ENCODE results near the gene RTN1.

The RTN1 gene

GRCh38 chr14:59811815-59812214 lies 58.8 kb downstream of the RTN1 start:
- no peak overlapping the region for H3K4me3 ChIP-seq (ENCODE audit: low read depth, low read length)
- no peak for TF ChIP-seq CTCF (IDR thresholded peaks at IDR 0.05; ENCODE audit: insufficient read depth, low read depth, low read length, missing control alignments)
- DNase-seq (ENCODE audit: low read depth) = no peak

GRCh38 chr14:59811073-59811472 lies 59.5 kb downstream of the RTN1 start:
- no peak for TF ChIP-seq CTCF (IDR thresholded peaks at IDR 0.05; ENCODE audit: insufficient read depth, low read depth, low read length, missing control alignments)
- no peak for DNase-seq (ENCODE audit: low read depth)
- H3K4me3 ChIP-seq (ENCODE audit: low read depth, low read length) = no peak overlapping the region

GRCh38 chr14:59803052-59803540 lies 67.5 kb downstream of the RTN1 start:
- no peak for TF ChIP-seq CTCF (IDR thresholded peaks at IDR 0.05; ENCODE audit: insufficient read depth, low read depth, low read length, missing control alignments)
- H3K4me3 ChIP-seq (ENCODE audit: low read depth, low read length) = no peak overlapping the region
- DNase-seq (ENCODE audit: low read depth) = no peak

GRCh38 chr14:59788176-59788575 lies 82.4 kb downstream of the RTN1 start:
- H3K4me3 ChIP-seq (ENCODE audit: low read depth, low read length) = no peak overlapping the region
- no peak for TF ChIP-seq CTCF (IDR thresholded peaks at IDR 0.05; ENCODE audit: insufficient read depth, low read depth, low read length, missing control alignments)
- no peak for DNase-seq (ENCODE audit: low read depth)

- H3K4me3 ChIP-seq (ENCODE audit: low read depth, low read length) = no peak overlapping the region
- no peak for DNase-seq (ENCODE audit: low read depth)
- no peak for TF ChIP-seq CTCF (IDR thresholded peaks at IDR 0.05; ENCODE audit: insufficient read depth, low read depth, low read length, missing control alignments)
Observed at GRCh38 chr14:59787045-59787674, 83.4 kb downstream of the RTN1 start.

- no peak for DNase-seq (ENCODE audit: low read depth)
- no peak for TF ChIP-seq CTCF (IDR thresholded peaks at IDR 0.05; ENCODE audit: insufficient read depth, low read depth, low read length, missing control alignments)
Observed at GRCh38 chr14:59785629-59786028, 84.9 kb downstream of the RTN1 start.

GRCh38 chr14:59782760-59783159 lies 87.8 kb downstream of the RTN1 start:
- no peak for TF ChIP-seq CTCF (IDR thresholded peaks at IDR 0.05; ENCODE audit: insufficient read depth, low read depth, low read length, missing control alignments)
- no peak for DNase-seq (ENCODE audit: low read depth)
- no peak overlapping the region for H3K4me3 ChIP-seq (ENCODE audit: low read depth, low read length)

More at GRCh38 chr14:59785629-59786028, 84.9 kb downstream of the RTN1 start:
- no peak overlapping the region for H3K4me3 ChIP-seq (ENCODE audit: low read depth, low read length)
